Left kidney (tissue), 2 donors: ENCODE data around the gene CCHCR1. TPM values are rescaled to one million over a fixed set of nuclear protein-coding genes. Genes with fewer than 3 reads are reported as not detected.

Experiments used
- DNase-seq: peaks from one replicate; pipeline ENCODE4 v3.0.0-alpha.2; 2013
- polyA plus RNA-seq: library from polyadenylated mRNA; unstranded; fragments of 120-200 nt; gene quantifications from one replicate; pipeline ENCODE4 v1.2.1, GENCODE V29; 2013; ENCODE audit not compliant: insufficient read length

The CCHCR1 gene
- polyA plus RNA-seq, 1 donor, result 37.2 TPM

DNA sequence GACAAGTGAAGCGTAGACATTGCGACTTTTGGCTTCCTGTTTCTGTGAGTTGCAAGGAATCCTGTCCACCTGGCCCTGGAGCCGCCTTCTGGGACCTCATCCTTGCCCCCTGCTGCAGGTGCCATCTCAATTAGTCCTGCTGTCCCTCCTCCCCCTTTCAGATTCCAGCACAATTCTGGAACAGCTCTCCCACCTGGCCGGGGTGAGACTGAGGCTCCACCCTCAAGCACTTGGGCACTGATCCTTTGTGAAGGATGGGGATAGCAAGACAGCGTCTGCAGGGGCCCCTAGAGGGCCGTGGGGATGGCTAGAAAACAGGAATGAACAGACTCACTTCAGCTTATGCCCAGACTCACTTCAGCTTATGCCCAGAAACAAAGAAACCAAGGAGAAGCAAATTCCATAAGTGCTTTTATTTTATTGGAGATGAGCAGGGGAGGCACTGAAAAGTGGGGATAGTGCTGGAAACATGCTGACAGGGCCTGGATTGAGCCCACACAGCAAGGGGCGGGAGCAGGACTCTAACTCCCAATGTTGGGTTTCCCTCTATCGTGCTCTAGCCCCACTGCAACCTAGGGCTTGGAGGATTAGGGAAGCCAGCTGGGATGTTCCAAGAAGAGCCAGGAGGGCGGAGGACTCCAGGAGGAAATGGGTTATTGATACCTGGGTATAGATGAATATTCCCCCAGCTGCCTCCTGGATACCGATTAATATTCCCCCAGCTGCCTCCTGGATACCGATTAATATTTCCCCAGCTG lies 46.6 kb downstream of the CCHCR1 start:
- DNase-seq, result no peak

DNA sequence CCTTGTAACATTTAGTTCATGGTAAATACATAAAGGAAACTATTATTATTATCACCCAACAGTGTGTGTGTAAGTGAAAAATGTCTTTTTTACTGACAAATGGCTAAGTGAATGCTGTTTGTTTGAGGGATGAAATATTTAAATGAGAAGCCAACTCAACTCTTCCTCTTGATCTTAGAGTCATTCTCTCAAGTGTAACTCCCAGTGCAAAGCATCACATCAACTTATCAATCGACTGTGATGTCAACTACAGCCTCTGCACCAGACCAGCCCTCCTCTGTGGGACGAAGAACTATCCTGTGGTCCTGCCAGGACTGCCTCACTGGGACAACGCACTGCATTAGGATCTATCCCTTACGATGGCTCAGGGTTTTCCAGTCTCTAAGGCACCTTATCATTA lies 50.5 kb downstream of the CCHCR1 start:
- no peak for DNase-seq

DNA sequence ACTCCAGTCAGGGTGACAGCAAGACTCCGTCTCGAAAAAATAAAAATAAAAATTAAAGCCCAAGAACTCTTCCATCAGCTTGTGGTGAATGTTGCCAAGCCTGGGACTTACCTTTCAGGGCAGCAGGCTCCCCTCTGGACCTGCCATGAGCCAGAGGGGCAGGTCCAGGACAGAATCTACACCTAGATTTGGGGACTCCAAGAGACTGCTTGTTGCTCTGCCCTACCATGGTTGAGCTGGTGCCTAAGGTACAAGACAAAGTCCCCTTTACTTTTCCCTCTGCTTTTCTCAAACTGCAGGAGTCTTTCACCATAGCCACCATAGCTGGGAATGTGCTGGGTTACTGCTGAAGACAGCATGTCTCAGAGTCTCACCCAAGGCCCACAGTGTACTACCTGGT lies 54.5 kb downstream of the CCHCR1 start:
- no peak for DNase-seq

DNA sequence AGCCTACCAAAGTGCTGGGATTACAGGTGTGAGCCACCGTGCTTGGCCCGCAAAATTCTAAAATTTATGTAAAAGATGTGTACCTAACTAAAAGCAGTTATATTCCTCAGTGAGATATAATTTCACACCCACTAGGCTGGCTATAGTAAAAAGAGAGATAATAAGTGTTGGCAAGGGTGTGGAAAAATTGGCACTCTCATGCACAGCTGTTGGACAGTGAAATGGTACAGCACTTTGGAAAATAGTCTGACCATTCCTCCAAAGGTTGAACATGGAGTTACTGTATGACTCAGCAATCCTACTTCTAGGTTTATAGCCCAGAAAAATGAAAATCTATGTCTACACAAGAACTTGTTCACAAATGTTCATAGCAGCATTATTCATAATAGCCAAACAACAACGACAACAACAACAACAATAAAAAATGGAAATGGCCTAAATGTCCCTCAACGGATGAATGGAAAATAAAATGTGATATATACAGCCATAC lies 59.1 kb downstream of the CCHCR1 start:
- DNase-seq, result no peak

DNA sequence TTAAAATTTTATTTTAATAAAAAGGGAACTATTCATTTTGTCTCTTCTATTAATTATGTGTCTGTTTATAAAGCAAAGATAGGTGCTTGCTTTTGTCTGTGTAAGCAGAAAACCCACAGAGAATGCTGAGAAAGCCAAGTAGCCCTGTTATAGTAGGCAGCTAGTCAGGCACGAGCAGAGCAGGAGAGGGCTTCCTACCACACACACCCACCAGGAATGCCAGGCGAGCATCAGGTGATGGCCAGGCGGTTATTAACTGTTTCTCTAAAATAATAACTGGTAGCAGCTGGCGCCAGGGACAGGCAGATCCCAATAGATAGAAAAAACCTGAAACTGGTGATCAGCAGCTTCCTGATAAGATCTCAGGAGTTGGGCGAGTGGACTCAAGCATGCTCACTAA lies 60.9 kb downstream of the CCHCR1 start:
- no peak for DNase-seq

DNA sequence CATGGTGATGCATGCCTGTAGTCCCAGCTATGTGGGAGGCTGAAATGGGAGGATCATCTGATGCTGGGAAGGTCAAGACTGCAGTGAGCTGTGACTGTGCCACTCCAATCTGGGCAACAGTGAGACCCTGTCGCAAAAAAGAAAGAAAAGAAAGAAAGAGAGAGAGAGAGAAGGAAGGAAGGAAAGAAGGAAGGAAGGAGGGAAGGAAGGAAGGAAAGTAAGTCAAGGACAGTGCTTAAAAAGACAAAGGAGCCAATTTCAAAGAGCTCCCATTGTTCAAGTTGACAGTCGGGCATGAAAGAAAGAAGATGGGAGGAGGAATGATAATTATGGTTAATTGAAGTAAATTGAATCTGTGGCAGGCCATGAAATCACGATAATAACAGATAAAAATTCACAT lies 61.4 kb downstream of the CCHCR1 start:
- DNase-seq, result no peak

DNA sequence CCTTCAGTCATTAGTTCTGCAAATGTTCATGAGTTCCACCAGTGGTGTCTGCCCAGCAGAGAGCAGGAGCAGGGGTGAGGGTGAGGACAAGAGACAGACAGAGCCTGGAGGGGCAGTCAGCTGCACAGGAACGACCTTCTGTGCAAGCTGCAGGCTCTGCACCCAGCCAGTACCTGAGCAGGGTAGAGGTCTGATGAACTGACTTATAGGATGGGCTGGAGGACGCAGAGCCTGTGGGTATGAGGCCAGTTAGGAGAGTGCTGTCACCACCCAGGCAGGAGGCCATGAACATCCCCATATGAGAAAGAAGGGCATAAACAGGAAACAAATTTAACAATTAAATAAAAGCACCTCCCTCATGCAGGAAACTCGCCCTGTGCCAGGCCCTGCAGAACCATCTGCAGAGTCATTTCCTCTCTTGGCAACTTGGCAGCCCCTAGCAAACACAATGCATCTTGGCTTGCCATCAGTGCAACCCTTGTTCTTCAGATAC lies 63.2 kb downstream of the CCHCR1 start:
- DNase-seq, result no peak

DNA sequence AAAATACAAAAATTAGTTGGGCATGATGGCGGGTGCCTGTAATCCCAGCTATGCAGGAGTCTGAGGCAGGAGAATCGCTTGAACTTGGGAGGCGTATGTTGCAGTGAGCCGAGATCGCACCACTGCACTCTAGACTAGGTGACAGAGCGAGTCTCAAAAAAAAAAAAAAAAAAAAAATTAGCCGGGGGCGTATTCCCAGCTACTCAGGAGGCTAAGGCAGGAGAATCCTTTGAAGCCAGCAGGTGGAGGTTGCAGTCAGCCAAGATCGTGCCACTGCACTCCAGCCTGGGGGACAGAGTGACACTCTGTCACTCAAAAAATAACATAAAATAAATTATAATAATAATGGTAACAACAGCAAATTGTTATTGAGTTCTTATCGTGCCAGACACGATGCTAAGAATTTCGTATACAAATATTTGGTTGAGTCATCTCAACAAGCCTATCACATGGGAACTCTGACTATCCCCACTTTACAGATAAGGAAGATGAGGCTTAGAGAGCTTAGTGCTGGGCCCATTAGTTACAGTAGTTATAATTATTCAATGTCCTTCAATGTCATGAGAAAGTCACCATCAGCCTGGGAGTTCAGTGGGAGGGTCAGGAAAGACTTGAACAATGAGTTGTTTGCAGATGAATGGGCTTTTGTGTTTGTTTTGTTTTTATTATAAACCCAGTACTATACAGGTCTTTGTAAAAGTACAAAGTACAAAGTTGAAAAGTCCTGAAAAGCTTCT lies 64.7 kb downstream of the CCHCR1 start:
- DNase-seq, result no peak

Other genes starting within 250 kb of the CCHCR1 start
- gene GTF2H4, start 249.6 kb downstream of the CCHCR1 start, polyA plus RNA-seq, result 45.4 TPM
- gene VARS2, start 243.6 kb downstream of the CCHCR1 start, polyA plus RNA-seq, result 52.6 TPM
- 0.76 TPM for gene SFTA2, start 225.6 kb downstream of the CCHCR1 start, polyA plus RNA-seq
- 0.10 TPM for gene MUCL3, start 216.8 kb downstream of the CCHCR1 start, polyA plus RNA-seq
- gene MUC21, start 174.1 kb downstream of the CCHCR1 start, polyA plus RNA-seq, result not detected
- gene MUC22, start 147.3 kb downstream of the CCHCR1 start, polyA plus RNA-seq, result not detected
- not detected for gene C6orf15, start 45.2 kb downstream of the CCHCR1 start, polyA plus RNA-seq
- gene PSORS1C1, start 43.0 kb downstream of the CCHCR1 start, polyA plus RNA-seq, result 0.10 TPM
- gene CDSN, start 37.4 kb downstream of the CCHCR1 start, polyA plus RNA-seq, result not detected
- 0.15 TPM for gene PSORS1C2, start 18.7 kb downstream of the CCHCR1 start, polyA plus RNA-seq
- gene TCF19, start 787 bp upstream of the CCHCR1 start, polyA plus RNA-seq, result 23.4 TPM
- 6.5 TPM for gene POU5F1, start 12.9 kb upstream of the CCHCR1 start, polyA plus RNA-seq
- 61.5 TPM for gene HLA-C, start 114.3 kb upstream of the CCHCR1 start, polyA plus RNA-seq
- 99.6 TPM for gene HLA-B, start 199.4 kb upstream of the CCHCR1 start, polyA plus RNA-seq
- 11.2 TPM for gene MICA, start 245.8 kb upstream of the CCHCR1 start, polyA plus RNA-seq